Measurements from ENCODE around the gene IL6.

Gene IL6

GRCh38 chr7:22718911-22719420 is 8.0 kb upstream of the IL6 start:
- TF ChIP-seq, protein P1, sequence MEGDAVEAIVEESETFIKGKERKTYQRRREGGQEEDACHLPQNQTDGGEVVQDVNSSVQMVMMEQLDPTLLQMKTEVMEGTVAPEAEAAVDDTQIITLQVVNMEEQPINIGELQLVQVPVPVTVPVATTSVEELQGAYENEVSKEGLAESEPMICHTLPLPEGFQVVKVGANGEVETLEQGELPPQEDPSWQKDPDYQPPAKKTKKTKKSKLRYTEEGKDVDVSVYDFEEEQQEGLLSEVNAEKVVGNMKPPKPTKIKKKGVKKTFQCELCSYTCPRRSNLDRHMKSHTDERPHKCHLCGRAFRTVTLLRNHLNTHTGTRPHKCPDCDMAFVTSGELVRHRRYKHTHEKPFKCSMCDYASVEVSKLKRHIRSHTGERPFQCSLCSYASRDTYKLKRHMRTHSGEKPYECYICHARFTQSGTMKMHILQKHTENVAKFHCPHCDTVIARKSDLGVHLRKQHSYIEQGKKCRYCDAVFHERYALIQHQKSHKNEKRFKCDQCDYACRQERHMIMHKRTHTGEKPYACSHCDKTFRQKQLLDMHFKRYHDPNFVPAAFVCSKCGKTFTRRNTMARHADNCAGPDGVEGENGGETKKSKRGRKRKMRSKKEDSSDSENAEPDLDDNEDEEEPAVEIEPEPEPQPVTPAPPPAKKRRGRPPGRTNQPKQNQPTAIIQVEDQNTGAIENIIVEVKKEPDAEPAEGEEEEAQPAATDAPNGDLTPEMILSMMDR (IDR thresholded peaks at IDR 0.05) = no peak

DNA sequence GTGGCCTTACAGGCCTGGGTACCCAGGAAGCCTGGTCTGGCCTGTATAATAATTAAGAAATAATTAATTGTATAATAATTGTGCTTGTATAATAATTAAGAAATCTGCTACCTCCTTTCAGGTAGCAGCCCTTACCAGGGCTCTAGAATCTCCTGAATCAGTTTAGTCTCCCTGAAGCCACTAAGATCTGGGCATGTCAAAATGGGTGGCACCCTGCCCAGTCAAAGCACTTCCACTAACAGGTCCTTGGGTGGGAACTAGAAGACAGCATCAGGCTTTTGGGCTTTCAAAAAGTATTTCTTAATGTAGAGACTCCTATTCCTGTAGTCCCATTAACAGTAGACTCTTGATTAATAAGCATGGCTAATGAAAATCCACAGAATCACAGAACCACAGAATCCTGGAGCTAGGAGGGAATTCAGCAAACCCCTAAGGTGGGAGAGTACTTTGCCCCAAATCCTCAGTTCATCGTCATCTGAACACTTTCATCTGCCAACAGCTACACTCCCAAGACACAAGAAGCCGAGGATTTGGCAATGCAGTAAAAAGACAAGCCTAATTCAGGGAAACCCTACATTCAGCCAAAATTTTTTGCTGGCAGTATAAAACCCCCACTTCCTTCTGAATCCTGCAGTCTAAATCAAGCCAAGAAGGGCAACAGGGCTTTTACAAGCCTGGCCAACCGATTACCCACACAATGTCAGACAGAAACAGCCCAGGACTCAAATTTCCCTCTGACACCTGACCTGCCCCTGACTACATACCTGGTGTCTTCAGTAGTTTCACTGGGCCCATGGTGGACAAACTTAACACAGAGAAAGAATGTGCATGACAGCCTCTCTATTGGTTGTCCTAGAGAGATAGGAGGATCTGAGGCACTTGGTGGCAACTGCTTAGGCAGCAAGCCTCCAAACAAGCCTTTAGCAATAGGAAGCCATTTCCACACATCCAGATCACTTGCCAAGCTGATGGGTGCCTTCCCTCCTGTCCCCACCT is 5.9 kb upstream of the IL6 start:
- TF ChIP-seq, protein P1 (IDR thresholded peaks at IDR 0.05) = no peak

- TF ChIP-seq, protein P1 (IDR thresholded peaks at IDR 0.05) = no peak
Observed at GRCh38 chr7:22722536-22723180, 4.3 kb upstream of the IL6 start.

- TF ChIP-seq, protein P1 (IDR thresholded peaks at IDR 0.05) = no peak
Observed at GRCh38 chr7:22723181-22723601, 3.8 kb upstream of the IL6 start.

GRCh38 chr7:22723637-22724036 is 3.4 kb upstream of the IL6 start:
- TF ChIP-seq, protein P1 (IDR thresholded peaks at IDR 0.05) = no peak

- TF ChIP-seq, protein P1 (IDR thresholded peaks at IDR 0.05) = no peak
Observed at GRCh38 chr7:22724861-22725260, 2.1 kb upstream of the IL6 start.

DNA sequence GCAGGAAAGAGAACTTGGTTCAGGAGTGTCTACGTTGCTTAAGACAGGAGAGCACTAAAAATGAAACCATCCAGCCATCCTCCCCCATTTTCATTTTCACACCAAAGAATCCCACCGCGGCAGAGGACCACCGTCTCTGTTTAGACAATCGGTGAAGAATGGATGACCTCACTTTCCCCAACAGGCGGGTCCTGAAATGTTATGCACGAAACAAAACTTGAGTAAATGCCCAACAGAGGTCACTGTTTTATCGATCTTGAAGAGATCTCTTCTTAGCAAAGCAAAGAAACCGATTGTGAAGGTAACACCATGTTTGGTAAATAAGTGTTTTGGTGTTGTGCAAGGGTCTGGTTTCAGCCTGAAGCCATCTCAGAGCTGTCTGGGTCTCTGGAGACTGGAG is 1.4 kb upstream of the IL6 start:
- TF ChIP-seq, protein P1 (IDR thresholded peaks at IDR 0.05) = peak; percentile 31; the same call in 1 of the 2 replicates

Measured in LNCAP (cell line).